Panc1 (cell line): ENCODE data around the gene DSCAML1.

Experiments
- SIN3A ChIP-seq: IDR thresholded peaks from 2 replicates; pipeline ENCODE4 v1.6.1; 2012; ENCODE audit warnings: low read depth, mild to moderate bottlenecking, low read length, moderate library complexity, borderline replicate concordance; ENCODE audit not compliant: insufficient read depth
- TF ChIP-seq, protein P1 (sequence below): fragments of 450-650 bp; IDR thresholded peaks from 2 replicates; pipeline ENCODE4 v1.5.1; 2017; ENCODE audit warnings: mild to moderate bottlenecking

DNA sequence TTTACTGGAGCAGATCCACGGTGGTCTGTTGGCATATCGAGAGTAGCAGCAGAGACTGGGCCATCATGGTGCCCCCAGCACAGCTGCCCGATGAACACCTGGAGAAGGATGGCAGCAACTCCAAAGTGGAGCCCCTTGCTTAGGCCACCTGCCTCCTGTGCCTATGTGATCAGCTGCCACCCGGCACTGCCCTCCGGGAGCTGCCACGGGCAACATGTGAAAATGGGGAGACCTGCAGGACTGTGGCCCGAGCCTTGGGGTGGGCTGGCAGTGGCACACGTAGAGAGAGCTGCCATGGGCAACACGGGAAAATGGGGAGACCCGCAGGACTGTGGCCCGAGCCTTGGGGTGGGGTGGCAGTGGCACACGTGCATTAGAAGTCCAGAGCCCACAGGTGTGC, 24.4 kb upstream of the DSCAML1 start:
- TF ChIP-seq, protein P1, sequence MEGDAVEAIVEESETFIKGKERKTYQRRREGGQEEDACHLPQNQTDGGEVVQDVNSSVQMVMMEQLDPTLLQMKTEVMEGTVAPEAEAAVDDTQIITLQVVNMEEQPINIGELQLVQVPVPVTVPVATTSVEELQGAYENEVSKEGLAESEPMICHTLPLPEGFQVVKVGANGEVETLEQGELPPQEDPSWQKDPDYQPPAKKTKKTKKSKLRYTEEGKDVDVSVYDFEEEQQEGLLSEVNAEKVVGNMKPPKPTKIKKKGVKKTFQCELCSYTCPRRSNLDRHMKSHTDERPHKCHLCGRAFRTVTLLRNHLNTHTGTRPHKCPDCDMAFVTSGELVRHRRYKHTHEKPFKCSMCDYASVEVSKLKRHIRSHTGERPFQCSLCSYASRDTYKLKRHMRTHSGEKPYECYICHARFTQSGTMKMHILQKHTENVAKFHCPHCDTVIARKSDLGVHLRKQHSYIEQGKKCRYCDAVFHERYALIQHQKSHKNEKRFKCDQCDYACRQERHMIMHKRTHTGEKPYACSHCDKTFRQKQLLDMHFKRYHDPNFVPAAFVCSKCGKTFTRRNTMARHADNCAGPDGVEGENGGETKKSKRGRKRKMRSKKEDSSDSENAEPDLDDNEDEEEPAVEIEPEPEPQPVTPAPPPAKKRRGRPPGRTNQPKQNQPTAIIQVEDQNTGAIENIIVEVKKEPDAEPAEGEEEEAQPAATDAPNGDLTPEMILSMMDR: no peak
- TF ChIP-seq SIN3A: no peak
